ENCODE data around the gene NIPBL. TPM values are rescaled to one million over a fixed set of nuclear protein-coding genes. Genes with fewer than 3 reads are reported as not detected.

Gene NIPBL
- total RNA-seq, 1 experiment from 2014 or later: 124 TPM

DNA sequence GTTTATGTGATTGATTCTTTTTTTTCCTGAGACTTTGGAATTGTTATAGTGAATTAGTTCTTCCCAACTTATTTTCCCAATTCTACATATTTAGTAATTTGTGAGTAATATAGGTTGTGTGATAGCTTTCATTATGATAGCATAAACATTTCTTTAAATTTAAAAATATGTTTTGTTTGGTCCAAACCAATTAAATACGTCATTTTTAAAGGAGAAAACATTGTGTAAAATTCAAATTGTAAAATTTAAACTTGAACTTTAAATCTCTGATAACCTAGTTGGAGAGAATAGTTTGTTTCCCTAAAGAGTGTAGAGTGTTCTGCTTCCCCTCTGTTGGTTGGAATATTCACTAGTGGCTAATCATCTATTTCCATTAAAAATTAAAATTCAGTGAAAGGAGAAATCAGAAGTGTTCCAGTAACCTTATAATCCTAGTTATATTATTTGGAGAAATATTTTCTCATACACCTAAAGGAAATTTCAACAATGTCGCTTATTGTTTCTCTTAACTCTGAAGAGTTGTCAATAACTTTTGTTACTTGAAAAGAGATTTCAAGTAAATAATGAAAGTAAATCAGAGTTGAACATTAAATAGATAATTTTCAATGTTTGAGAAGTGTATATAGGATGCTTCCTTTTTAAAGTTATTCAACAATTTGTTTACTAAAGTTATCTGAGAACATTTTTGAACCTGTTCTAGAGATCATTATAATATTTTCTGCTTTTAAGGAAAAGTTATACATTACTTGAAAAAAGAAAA lies 2.9 kb downstream of the NIPBL start:
- no peak for DNase-seq
- no peaks in the 10 kb centered on the region for H3K9me2 ChIP-seq (ENCODE audit: insufficient read depth)
- no peak overlapping the region for H2AFZ ChIP-seq
- CTCF ChIA-PET: interaction anchor here (0.9 kb wide), 1 partner anchor 67 kb away, joined by 3 read pairs; no protein-coding TSS in a partner anchor
- intact Hi-C loops (cut with micrococcal nuclease; ENCODE audit: unreplicated experiment): loop anchor here (5.0 to 10.0 kb wide), 2 partner anchors 727 to 1955 kb away; partner anchors contain the start of genes DNAJC21, LMBRD2 and SKP2
- H3K79me2 ChIP-seq (ENCODE audit: low read depth): peaks cover 97% of the 10 kb centered on the region
- peaks cover 31% of the 10 kb centered on the region for H3F3A ChIP-seq (ENCODE audit: insufficient read depth, low read depth)
- no peaks in the 10 kb centered on the region for H3K36me3 ChIP-seq (ENCODE audit: low read depth)
- peaks cover 58% of the 10 kb centered on the region for H4K20me1 ChIP-seq (ENCODE audit: insufficient read depth)
- peak overlapping the region; percentile 94 for H3K4me2 ChIP-seq
- H3K27me3 ChIP-seq (ENCODE audit: insufficient read depth, low read depth): no peaks in the 10 kb centered on the region
- H3K27ac ChIP-seq: peak overlapping the region; percentile 82; the same call in 1 of the 2 replicates
- no TSS peak for BruUV-seq (replicated peaks)
- no peaks in the 10 kb centered on the region for H3K9me3 ChIP-seq (ENCODE audit: insufficient read depth, low read depth)
- peaks cover 43% of the 10 kb centered on the region for H3K4me1 ChIP-seq (replicated peaks; ENCODE audit: insufficient read depth)
- H3K4me3 ChIP-seq: peak overlapping the region; percentile 81
- POLR2A ChIA-PET (ENCODE audit: unreplicated experiment): interaction anchor here (0.6 kb wide), 1 partner anchor 8 kb away, joined by 6 read pairs; no protein-coding TSS in a partner anchor
- TF ChIP-seq, protein P1, sequence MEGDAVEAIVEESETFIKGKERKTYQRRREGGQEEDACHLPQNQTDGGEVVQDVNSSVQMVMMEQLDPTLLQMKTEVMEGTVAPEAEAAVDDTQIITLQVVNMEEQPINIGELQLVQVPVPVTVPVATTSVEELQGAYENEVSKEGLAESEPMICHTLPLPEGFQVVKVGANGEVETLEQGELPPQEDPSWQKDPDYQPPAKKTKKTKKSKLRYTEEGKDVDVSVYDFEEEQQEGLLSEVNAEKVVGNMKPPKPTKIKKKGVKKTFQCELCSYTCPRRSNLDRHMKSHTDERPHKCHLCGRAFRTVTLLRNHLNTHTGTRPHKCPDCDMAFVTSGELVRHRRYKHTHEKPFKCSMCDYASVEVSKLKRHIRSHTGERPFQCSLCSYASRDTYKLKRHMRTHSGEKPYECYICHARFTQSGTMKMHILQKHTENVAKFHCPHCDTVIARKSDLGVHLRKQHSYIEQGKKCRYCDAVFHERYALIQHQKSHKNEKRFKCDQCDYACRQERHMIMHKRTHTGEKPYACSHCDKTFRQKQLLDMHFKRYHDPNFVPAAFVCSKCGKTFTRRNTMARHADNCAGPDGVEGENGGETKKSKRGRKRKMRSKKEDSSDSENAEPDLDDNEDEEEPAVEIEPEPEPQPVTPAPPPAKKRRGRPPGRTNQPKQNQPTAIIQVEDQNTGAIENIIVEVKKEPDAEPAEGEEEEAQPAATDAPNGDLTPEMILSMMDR (conservative IDR thresholded peaks at IDR 0.05): no peak
- TF ChIP-seq EZH2 (IDR thresholded peaks at IDR 0.05; ENCODE audit: low read depth): no peak

DNA sequence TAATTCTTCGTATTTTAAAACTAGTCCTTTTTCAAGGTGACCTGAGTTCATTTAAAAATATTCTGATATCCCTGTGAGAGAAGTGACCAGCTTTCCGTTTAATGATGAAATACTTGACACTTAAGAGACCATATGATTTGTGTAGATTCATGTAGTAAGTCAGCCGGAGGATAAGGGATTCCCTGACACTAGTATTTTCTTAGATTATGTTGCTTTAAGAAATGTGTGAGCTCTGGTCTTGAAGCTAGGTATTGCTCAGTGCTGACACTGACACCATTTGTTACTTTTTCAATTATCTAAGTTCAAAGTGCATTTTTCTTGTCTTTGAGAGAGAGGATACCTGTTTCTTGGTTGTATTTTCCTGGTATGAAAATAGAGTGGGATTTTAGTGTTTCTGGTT lies 4.2 kb downstream of the NIPBL start:
- ChIA-PET POLR2A (ENCODE audit: unreplicated experiment) (interaction anchor here (0.7 kb wide), 1 partner anchor 11 kb away, joined by 5 read pairs; no protein-coding TSS in a partner anchor), CTCF (interaction anchor here (0.7 kb wide), 1 partner anchor 61 kb away, joined by 3 read pairs; no protein-coding TSS in a partner anchor)
- peaks cover 97% of the 10 kb centered on the region for H3K79me2 ChIP-seq (ENCODE audit: low read depth)
- no TSS peak for BruUV-seq (replicated peaks)
- H3K4me1 ChIP-seq (replicated peaks; ENCODE audit: insufficient read depth): peaks cover 37% of the 10 kb centered on the region
- H3K27me3 ChIP-seq (ENCODE audit: insufficient read depth, low read depth): no peaks in the 10 kb centered on the region
- H3K4me3 ChIP-seq: no peak overlapping the region
- peaks cover 25% of the 10 kb centered on the region for H3F3A ChIP-seq (ENCODE audit: insufficient read depth, low read depth)
- DNase-seq: no peak
- no peaks in the 10 kb centered on the region for H3K36me3 ChIP-seq (ENCODE audit: low read depth)
- peaks cover 54% of the 10 kb centered on the region for H4K20me1 ChIP-seq (ENCODE audit: insufficient read depth)
- intact Hi-C loops (cut with micrococcal nuclease; ENCODE audit: unreplicated experiment): no loop called here
- H3K9me2 ChIP-seq (ENCODE audit: insufficient read depth): no peaks in the 10 kb centered on the region
- no peak overlapping the region for H3K27ac ChIP-seq
- peak overlapping the region; percentile 94 for H3K4me2 ChIP-seq
- no peaks in the 10 kb centered on the region for H3K9me3 ChIP-seq (ENCODE audit: insufficient read depth, low read depth)
- TF ChIP-seq, protein P1 (conservative IDR thresholded peaks at IDR 0.05): no peak
- no peak for TF ChIP-seq EZH2 (IDR thresholded peaks at IDR 0.05; ENCODE audit: low read depth)
- no peak overlapping the region for H2AFZ ChIP-seq

DNA sequence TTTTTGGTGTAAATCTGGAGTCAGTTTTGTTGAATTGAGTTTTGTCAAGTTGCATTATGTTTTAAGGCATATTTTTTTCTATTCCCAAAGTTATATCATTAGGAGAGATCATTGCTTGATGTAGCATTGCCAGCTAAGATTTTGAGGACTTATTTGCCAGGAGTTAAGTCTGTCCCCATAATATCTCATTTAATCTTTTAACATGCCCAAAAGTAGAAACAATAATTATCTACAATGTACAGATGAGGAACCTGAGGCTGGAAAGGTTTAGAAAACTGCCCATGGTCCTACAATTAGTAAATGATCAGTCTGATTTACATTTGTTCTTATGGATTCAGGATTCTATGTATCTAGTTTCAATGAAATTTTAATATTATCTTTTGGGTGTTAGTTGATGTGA lies 4.7 kb downstream of the NIPBL start:
- CTCF ChIA-PET: no interaction called here
- DNase-seq: no peak
- peaks cover 54% of the 10 kb centered on the region for H4K20me1 ChIP-seq (ENCODE audit: insufficient read depth)

More for the DNA sequence above, 4.7 kb downstream of the NIPBL start:
- H3K4me3 ChIP-seq: no peak overlapping the region
- H3K9me2 ChIP-seq (ENCODE audit: insufficient read depth): no peaks in the 10 kb centered on the region
- POLR2A ChIA-PET (ENCODE audit: unreplicated experiment): interaction anchor here (0.7 kb wide), 1 partner anchor 11 kb away, joined by 5 read pairs; no protein-coding TSS in a partner anchor
- no peak overlapping the region for H2AFZ ChIP-seq
- peaks cover 37% of the 10 kb centered on the region for H3K4me1 ChIP-seq (replicated peaks; ENCODE audit: insufficient read depth)
- no peak overlapping the region for H3K27ac ChIP-seq
- H3K36me3 ChIP-seq (ENCODE audit: low read depth): no peaks in the 10 kb centered on the region
- no peaks in the 10 kb centered on the region for H3K27me3 ChIP-seq (ENCODE audit: insufficient read depth, low read depth)
- intact Hi-C loops (cut with micrococcal nuclease; ENCODE audit: unreplicated experiment): no loop called here
- peak overlapping the region; percentile 94 for H3K4me2 ChIP-seq
- no TSS peak for BruUV-seq (replicated peaks)
- peaks cover 97% of the 10 kb centered on the region for H3K79me2 ChIP-seq (ENCODE audit: low read depth)
- no peaks in the 10 kb centered on the region for H3K9me3 ChIP-seq (ENCODE audit: insufficient read depth, low read depth)
- TF ChIP-seq, protein P1 (conservative IDR thresholded peaks at IDR 0.05): no peak
- H3F3A ChIP-seq (ENCODE audit: insufficient read depth, low read depth): peaks cover 20% of the 10 kb centered on the region
